ENCODE results near the gene ZNF280A. TPM values are rescaled to one million over a fixed set of nuclear protein-coding genes. Genes with fewer than 3 reads are reported as not detected.

ZNF280A gene
- total RNA-seq: not detected

GRCh38 chr22:22520020-22520656 is at the start of gene ZNF280A:
Gene ZNF280A, minus strand, starts transcription at chr22:22520270. Its CDS starts 4,640 bp downstream, at chr22:22515630.
- ATAC-seq: no peak

GRCh38 chr22:22569218-22569617 is 49.1 kb upstream of the ZNF280A start:
- no peak for ATAC-seq
- H3K27me3 Mint-ChIP-seq (ENCODE audit: low read depth): peaks cover 32% of the 10 kb centered on the region

More at GRCh38 chr22:22520020-22520656, at the start of gene ZNF280A:
- Mint-ChIP-seq H3K9me3 (no peaks in the 10 kb centered on the region), H3K36me3 (ENCODE audit: insufficient read depth) (no peaks in the 10 kb centered on the region), H3K27me3 (ENCODE audit: low read depth) (peaks cover 21% of the 10 kb centered on the region), H3K4me1 (ENCODE audit: low read depth) (no peaks in the 10 kb centered on the region), H3K4me3 (no peak within 1 kb of the TSS)
- DNase-seq: no peak

GRCh38 chr22:22565981-22566380 is 45.9 kb upstream of the ZNF280A start:
- DNase-seq (no peak), ATAC-seq (no peak)
- H3K27me3 Mint-ChIP-seq (ENCODE audit: low read depth): peaks cover 22% of the 10 kb centered on the region
- no peaks in the 10 kb centered on the region for H3K4me1 Mint-ChIP-seq (ENCODE audit: low read depth)
- H3K4me3 Mint-ChIP-seq: no peak overlapping the region
- H3K9me3 Mint-ChIP-seq: no peaks in the 10 kb centered on the region
- no peaks in the 10 kb centered on the region for H3K36me3 Mint-ChIP-seq (ENCODE audit: insufficient read depth)

More at GRCh38 chr22:22569218-22569617, 49.1 kb upstream of the ZNF280A start:
- H3K9me3 Mint-ChIP-seq: no peaks in the 10 kb centered on the region
- H3K4me3 Mint-ChIP-seq: no peak overlapping the region
- no peaks in the 10 kb centered on the region for H3K36me3 Mint-ChIP-seq (ENCODE audit: insufficient read depth)
- H3K4me1 Mint-ChIP-seq (ENCODE audit: low read depth): no peaks in the 10 kb centered on the region
- DNase-seq: no peak

- Mint-ChIP-seq H3K36me3 (ENCODE audit: insufficient read depth) (no peaks in the 10 kb centered on the region), H3K9me3 (no peaks in the 10 kb centered on the region)
- peak; percentile 87 to 94 for ATAC-seq
These were observed 39.0 kb upstream of the ZNF280A start, which contains the start of gene PRAME for GRCh38 chr22:22558972-22559603. Gene PRAME, minus strand, starts transcription at chr22:22559265. Its CDS starts 2,433 bp downstream, at chr22:22556832.

GRCh38 chr22:22558071-22558971 is 38.3 kb upstream of the ZNF280A start:
- ATAC-seq (no peak), DNase-seq (no peak)
- Mint-ChIP-seq H3K36me3 (ENCODE audit: insufficient read depth) (no peaks in the 10 kb centered on the region), H3K4me3 (no peak overlapping the region), H3K4me1 (ENCODE audit: low read depth) (peaks cover 4% of the 10 kb centered on the region), H3K9me3 (no peaks in the 10 kb centered on the region), H3K27me3 (ENCODE audit: low read depth) (no peaks in the 10 kb centered on the region)

More at GRCh38 chr22:22558972-22559603, 39.0 kb upstream of the ZNF280A start, which contains the start of gene PRAME:
- peaks cover 4% of the 10 kb centered on the region for H3K4me1 Mint-ChIP-seq (ENCODE audit: low read depth)
- no peaks in the 10 kb centered on the region for H3K27me3 Mint-ChIP-seq (ENCODE audit: low read depth)
- DNase-seq: peak; percentile 49
- H3K4me3 Mint-ChIP-seq: peak within 1 kb of the TSS; percentile 16

DNA sequence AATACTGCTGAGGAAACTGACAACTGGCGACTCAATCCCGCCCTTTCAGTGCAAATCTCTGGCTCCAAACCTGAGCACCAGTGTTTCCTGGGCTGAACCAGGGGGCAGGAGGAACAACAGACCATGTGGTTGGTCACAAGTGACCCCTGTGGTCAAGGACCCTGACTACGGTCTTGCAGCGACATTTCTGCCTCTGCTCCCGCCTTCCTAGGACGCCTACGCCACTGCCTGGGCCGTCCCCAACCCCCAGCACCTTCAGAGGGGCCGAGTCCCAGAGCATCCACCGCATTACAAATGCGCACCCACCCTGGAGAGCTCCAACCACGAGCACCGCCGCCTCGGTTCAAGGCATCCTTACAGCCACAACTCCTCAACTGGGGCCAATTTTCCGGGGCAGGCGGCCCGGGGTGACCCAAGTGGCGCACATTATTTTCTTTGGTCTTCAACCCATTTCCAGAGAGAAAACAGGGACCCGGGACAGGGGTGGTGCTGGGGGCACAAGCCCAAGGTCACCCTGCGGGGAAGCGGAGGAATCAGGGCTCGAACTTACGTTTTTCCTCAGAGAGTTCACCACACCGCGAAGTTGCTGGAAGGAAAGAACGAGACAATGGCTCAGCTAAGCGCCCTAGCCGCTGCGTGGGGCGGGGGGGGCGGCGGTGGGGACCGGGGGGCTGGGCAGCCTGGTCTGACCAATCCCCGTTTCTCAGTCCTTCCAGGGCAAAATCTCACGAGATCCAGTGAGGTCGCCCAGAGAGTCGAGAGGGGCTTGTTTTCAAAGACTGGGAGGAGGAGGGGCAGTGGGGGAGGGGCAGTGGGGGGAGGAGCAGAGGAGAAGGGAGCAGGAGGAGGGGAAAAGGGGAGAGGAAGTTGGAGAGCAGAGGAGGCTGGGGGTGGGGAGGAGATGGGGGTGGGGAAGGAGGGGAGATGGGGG is 37.2 kb upstream of the ZNF280A start:
- Mint-ChIP-seq H3K36me3 (ENCODE audit: insufficient read depth) (no peaks in the 10 kb centered on the region), H3K9me3 (no peaks in the 10 kb centered on the region), H3K4me3 (no peak overlapping the region), H3K27me3 (ENCODE audit: low read depth) (no peaks in the 10 kb centered on the region), H3K4me1 (ENCODE audit: low read depth) (peaks cover 4% of the 10 kb centered on the region)
- DNase-seq (no peak), ATAC-seq (no peak)

- Mint-ChIP-seq H3K36me3 (ENCODE audit: insufficient read depth) (no peaks in the 10 kb centered on the region), H3K27me3 (ENCODE audit: low read depth) (no peaks in the 10 kb centered on the region), H3K4me1 (ENCODE audit: low read depth) (peaks cover 4% of the 10 kb centered on the region), H3K9me3 (no peaks in the 10 kb centered on the region), H3K4me3 (no peak overlapping the region)
- ATAC-seq (no peak), DNase-seq (no peak)
These were observed 36.5 kb upstream of the ZNF280A start for GRCh38 chr22:22556578-22556977.

GRCh38 chr22:22555596-22555995 is 35.5 kb upstream of the ZNF280A start:
- Mint-ChIP-seq H3K4me3 (no peak overlapping the region), H3K9me3 (no peaks in the 10 kb centered on the region), H3K4me1 (ENCODE audit: low read depth) (peaks cover 4% of the 10 kb centered on the region), H3K36me3 (ENCODE audit: insufficient read depth) (no peaks in the 10 kb centered on the region), H3K27me3 (ENCODE audit: low read depth) (no peaks in the 10 kb centered on the region)
- DNase-seq (no peak), ATAC-seq (no peak)

DNA sequence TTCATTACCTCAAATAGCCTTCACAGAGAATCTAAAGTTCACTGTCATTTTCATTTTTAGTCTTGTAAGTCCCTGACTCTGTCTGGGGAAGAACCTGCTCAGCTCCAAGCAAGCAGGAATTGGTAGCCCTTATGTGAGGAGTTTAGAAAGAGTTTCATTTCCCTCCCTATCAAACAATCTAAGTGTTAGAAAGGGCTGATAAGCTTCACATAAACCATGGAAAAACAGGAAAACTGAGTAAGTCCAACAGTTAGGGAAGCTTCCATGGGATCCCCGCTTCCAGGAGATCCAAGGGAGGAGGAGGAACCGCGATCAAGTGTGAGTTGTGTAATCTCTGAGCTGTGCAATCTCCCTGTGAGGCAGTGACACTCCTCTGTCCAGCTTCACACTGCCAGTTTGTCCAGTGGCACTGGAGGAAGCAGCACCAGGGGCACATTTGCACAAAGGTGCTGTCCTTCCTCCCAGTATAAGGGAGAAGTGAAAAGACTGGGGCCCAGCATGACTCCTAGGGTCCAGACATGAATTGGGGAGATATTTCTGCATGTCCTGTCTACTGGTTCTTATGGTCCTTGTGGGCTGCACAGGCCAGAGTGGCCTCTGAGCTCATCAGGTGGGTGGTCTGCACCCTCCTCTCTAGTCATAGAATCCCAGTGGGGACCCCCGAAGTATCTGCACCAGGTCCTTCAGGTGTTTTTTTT is 34.7 kb upstream of the ZNF280A start:
- Mint-ChIP-seq H3K4me1 (ENCODE audit: low read depth) (peaks cover 4% of the 10 kb centered on the region), H3K9me3 (no peaks in the 10 kb centered on the region), H3K4me3 (no peak overlapping the region), H3K27me3 (ENCODE audit: low read depth) (no peaks in the 10 kb centered on the region), H3K36me3 (ENCODE audit: insufficient read depth) (no peaks in the 10 kb centered on the region)
- ATAC-seq: no peak
- DNase-seq: no peak

DNA sequence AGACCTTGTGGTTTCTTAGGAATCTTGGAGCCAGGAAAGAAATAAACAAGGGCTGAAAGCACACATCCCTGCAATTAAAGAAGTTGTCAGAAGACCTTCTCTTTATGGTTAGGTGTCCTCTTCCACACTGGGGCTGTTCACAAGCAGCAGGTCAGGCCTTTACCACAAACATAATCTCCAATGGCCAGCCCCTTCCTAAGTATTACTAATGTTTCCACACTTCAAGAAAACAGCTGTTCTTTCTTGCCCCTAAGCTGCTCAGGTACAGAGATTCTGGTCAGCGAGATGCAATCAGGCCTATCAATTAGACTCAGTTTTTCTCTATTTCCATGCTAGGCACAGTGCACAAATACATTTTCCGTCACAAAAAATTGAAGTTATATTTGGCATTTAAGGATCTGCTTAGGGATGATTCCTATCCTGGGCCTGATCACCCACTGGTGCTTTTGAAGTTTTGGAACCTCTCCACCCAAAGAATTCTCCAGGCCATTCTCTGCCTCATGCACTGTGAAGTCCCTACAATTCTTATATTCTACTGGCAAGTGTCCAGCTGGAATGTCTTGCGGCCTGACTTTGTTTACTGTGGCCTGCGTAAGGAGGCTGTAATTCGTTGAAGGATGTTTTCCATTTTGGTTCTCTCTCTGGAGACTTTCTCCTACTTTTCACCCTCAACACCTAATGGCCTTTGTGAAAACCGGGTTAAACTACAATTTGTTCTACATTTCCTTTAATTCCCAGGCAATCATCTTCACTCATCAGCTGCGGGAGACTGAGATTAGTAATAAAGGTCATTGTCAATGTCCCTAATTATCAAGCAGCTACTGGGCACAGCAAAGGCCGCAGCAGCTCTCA is 33.9 kb upstream of the ZNF280A start:
- no peaks in the 10 kb centered on the region for H3K9me3 Mint-ChIP-seq
- H3K36me3 Mint-ChIP-seq (ENCODE audit: insufficient read depth): no peaks in the 10 kb centered on the region
- no peak overlapping the region for H3K4me3 Mint-ChIP-seq
- H3K27me3 Mint-ChIP-seq (ENCODE audit: low read depth): no peaks in the 10 kb centered on the region
- ATAC-seq (no peak), DNase-seq (no peak)
- peaks cover 1% of the 10 kb centered on the region for H3K4me1 Mint-ChIP-seq (ENCODE audit: low read depth)

DNA sequence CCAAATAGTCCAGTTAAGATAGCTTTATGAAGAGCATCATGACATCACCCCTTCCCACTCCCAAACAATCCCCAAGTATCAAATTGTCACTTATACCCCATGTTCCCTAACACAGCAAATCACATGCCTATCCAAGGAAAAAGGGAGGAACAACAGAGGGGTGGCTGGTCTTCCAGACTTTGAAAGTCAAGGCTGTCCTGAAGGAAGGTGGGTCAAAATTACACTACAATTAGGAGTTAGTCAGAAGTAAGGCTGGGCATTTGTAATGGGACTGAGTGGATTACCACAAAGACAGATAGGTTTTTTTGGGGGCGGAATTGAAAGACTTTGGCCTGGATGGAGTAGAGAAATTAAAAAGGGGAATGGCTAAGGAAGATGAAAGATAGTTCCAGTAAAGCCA is 33.1 kb upstream of the ZNF280A start:
- no peak overlapping the region for H3K4me3 Mint-ChIP-seq
- no peaks in the 10 kb centered on the region for H3K27me3 Mint-ChIP-seq (ENCODE audit: low read depth)
- DNase-seq (no peak), ATAC-seq (no peak)
- H3K36me3 Mint-ChIP-seq (ENCODE audit: insufficient read depth): no peaks in the 10 kb centered on the region
- H3K4me1 Mint-ChIP-seq (ENCODE audit: low read depth): no peaks in the 10 kb centered on the region
- H3K9me3 Mint-ChIP-seq: no peaks in the 10 kb centered on the region

- Mint-ChIP-seq H3K27me3 (ENCODE audit: low read depth) (no peaks in the 10 kb centered on the region), H3K9me3 (no peaks in the 10 kb centered on the region), H3K36me3 (ENCODE audit: insufficient read depth) (no peaks in the 10 kb centered on the region), H3K4me3 (no peak overlapping the region), H3K4me1 (ENCODE audit: low read depth) (no peaks in the 10 kb centered on the region)
- DNase-seq (no peak), ATAC-seq (no peak)
These were observed 32.6 kb upstream of the ZNF280A start for GRCh38 chr22:22552630-22553029.

All from activated T-cell treated with anti-CD3 and anti-CD28 coated beads, Interleukin-2, amount 50 U/mL, for 4 hours (primary cell).